ENCODE results near the gene CDHR2.

CDHR2 gene

DNA sequence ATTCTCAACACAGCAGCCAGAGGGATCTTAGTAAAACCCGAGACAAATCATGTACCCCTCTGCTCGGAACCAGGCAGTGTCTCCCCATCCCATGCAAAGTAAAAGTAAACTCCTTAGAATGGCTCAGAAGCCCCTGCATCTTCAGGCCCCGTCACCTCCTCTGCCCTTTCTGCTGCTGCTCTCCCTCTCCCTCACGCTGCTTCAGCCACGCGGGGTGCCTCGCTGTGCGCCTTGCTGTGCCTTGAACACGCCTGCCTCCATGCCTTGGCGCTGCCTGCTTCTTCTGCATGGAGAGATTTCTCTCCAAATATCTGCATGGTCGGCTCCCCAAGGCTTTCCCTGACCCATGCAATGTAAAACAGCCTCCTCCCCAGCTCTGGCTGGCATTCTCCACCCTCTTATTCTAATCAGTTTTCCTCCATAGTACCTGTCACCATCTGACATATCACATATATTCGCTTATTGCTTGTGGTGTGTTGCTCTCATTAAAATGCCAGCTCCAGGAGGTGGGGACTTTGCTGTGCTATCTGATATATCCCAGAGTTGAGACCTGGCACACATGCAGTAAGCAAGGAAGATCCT is 52.9 kb downstream of the CDHR2 start:
- H3K4me3 ChIP-seq (ENCODE audit: low read length) = no peak overlapping the region
- TF ChIP-seq, protein P1, sequence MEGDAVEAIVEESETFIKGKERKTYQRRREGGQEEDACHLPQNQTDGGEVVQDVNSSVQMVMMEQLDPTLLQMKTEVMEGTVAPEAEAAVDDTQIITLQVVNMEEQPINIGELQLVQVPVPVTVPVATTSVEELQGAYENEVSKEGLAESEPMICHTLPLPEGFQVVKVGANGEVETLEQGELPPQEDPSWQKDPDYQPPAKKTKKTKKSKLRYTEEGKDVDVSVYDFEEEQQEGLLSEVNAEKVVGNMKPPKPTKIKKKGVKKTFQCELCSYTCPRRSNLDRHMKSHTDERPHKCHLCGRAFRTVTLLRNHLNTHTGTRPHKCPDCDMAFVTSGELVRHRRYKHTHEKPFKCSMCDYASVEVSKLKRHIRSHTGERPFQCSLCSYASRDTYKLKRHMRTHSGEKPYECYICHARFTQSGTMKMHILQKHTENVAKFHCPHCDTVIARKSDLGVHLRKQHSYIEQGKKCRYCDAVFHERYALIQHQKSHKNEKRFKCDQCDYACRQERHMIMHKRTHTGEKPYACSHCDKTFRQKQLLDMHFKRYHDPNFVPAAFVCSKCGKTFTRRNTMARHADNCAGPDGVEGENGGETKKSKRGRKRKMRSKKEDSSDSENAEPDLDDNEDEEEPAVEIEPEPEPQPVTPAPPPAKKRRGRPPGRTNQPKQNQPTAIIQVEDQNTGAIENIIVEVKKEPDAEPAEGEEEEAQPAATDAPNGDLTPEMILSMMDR (IDR thresholded peaks at IDR 0.05; ENCODE audit: insufficient read depth, low read depth, low read length, missing control alignments) = no peak
- DNase-seq (ENCODE audit: low read depth) = no peak

DNA sequence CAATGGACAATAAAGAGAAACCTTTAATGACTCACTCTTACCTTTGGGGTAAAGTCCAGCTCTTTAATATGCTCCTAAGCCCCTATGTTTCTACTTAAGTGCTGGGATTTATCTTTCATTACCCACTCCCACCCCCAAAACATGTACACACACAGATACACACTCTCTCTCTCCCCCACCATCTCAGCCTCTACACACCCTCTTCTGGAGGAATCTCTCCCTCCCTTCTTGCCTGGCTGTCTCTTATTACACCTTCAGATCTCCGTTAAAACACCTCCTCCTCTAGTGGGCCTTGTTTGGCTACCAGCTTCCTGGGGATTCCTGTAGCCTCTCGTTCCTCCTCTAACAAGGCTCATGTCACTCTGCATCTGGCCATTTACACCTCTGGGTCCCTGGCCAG is 53.9 kb downstream of the CDHR2 start:
- TF ChIP-seq, protein P1 (IDR thresholded peaks at IDR 0.05; ENCODE audit: insufficient read depth, low read depth, low read length, missing control alignments) = no peak
- H3K4me3 ChIP-seq (ENCODE audit: low read length) = no peak overlapping the region
- DNase-seq (ENCODE audit: low read depth) = no peak

DNA sequence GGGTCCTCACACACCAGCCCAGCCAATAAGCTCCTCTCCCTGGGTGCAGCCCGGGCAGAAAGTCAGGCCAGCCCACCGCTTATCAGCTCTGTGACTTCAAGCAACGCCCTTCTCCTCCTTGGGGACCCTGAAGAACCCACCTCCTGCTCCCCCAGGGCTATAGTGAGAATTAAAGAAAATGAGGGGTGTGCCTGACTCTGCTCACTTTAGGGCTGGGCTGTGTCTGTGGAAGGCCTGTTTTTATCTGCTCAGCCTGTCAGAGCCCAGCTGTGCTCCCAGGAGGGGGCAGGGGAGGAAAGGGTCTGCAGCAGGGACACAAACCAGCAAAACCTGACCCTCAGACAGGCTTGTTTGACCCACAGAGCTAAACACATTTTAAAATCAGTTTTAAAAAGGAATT is 56.9 kb downstream of the CDHR2 start:
- TF ChIP-seq, protein P1 (IDR thresholded peaks at IDR 0.05; ENCODE audit: insufficient read depth, low read depth, low read length, missing control alignments) = no peak
- DNase-seq (ENCODE audit: low read depth) = no peak
- H3K4me3 ChIP-seq (ENCODE audit: low read length) = no peak overlapping the region

DNA sequence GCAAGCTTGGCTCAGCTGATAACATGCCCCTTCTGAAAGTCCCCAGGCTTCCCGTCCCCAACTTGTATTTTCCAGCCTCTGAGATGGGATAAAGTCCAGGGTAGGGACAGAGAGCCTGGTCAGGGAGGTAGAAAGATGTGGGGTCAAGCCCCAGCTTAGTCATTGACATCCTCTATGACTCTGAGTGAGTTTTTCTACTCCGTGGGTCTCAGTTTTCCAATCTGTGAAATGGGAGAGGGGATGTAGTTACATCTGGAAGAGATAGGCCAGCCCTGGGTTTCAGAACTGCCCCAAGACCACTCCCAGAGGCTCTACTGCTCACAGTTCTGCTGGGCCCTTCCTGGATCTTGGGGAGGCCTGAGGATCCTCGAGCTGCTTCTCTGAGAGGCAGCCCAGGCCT is 57.7 kb downstream of the CDHR2 start:
- no peak overlapping the region for H3K4me3 ChIP-seq (ENCODE audit: low read length)
- TF ChIP-seq, protein P1 (IDR thresholded peaks at IDR 0.05; ENCODE audit: insufficient read depth, low read depth, low read length, missing control alignments) = no peak
- DNase-seq (ENCODE audit: low read depth) = no peak

DNA sequence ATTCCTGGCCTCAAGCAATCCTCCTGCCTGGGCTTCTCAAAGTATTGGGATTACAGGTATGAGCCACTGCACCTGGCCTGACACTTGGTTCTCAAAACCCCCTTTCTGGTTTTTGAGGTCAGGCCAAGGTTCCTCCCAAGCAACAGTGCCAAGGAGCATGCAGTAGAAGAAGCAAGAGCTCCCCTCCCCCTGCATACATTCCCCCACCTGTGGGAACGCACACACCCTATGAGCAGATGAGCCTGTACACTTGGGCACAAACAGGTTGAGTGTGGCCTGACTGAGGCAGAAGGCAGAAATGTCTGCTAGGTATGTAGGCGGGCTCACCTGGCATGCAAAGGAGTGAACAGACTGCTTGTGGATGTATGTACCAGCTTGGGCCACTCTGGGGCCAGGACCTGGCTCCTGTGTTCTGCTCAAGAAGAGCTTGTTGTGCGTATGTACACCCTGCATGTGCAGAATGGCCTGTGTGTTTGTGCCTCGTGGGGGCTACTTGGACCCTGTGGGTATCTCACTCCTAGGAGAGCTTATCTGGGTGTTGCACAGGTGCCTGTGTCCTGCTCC is 59.1 kb downstream of the CDHR2 start:
- H3K4me3 ChIP-seq (ENCODE audit: low read length) = no peak overlapping the region
- no peak for DNase-seq (ENCODE audit: low read depth)

DNA sequence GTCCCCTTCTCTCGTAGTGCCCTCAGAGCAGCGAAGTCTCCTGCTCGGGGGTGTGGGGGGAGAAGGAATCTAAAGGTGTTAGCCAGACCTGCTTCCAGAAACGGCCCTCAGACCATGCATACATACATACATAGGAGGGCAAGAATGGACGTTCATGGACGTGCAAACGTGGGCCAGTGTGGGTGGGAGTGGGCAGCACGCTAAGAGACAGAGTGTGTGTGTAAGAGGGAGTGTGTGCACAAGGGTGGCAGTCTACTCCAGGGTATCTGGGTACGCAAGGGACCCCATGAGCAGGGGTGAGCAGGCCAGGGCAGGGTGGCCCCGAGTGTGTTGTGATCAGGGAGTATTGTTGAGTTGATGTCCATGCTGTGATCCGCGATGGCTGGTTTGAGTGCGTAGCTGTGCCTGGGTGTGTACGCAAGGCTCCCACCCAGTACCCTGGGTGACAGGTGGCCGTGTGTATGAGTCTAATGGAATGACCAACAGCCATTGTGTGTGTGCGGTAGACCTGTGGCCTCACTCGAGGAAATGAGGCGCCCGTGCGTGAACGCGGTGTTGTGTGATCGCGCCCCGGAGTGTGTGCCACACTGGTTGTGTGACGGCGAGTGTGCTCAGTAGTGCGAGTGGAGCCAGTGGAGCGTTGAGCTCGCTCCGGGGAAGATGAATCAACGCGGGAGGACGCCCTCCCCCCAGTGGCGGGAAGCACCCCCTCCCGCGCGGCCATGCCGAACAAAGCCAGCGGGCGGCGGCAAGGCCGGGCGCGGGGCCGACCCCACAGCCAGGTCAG is 60.0 kb downstream of the CDHR2 start:
- DNase-seq (ENCODE audit: low read depth) = no peak
- TF ChIP-seq, protein P1 (IDR thresholded peaks at IDR 0.05; ENCODE audit: insufficient read depth, low read depth, low read length, missing control alignments) = no peak
- peak overlapping the region; percentile 19 for H3K4me3 ChIP-seq (ENCODE audit: low read length)

More for the DNA sequence above, 59.1 kb downstream of the CDHR2 start:
- TF ChIP-seq, protein P1 (IDR thresholded peaks at IDR 0.05; ENCODE audit: insufficient read depth, low read depth, low read length, missing control alignments) = no peak
